K562 (cell line): ENCODE measurements around the gene IL27RA. TPM values are rescaled to one million over a fixed set of nuclear protein-coding genes. Genes with fewer than 3 reads are reported as not detected.

Source experiments
- ATAC-seq: fragments of 200-7000 bp; cut with Tn5 transposase; 3 replicates; pipeline ENCODE4 v1.9.1; 2020; ENCODE audit warnings: moderate library complexity
- BruUV-seq: library from RNA; stranded (reverse); fragments of 400-500 nt; replicated peaks from 2 replicates; lab custom pipeline; 2021; lab: Mats Ljungman, UMichigan
- CTCF ChIA-PET: fragments of 300-600 bp; formaldehyde crosslinking; extraction: SDS; loops from one replicate; lab custom pipeline; 2021; ENCODE audit warnings: low intra/inter-chr PET ratio; lab: Yijun Ruan, JAX
- POLR2A ChIA-PET: fragments of 300-600, 350-650 bp; sonication (Branson Sonifier 250); formaldehyde crosslinking; extraction: SDS; loops from one replicate; lab custom pipeline; 2021; ENCODE audit warnings: antibody characterized with exemption, inconsistent platforms; lab: Yijun Ruan, JAX
- DNase-seq, 4 experiments: peaks; one replicate each; pipeline versions ENCODE4 v3.0.0 to v3.0.0-alpha.2; 2011 to 2018; ENCODE audit warnings: low spot score in 3 of 4, mixed read lengths in 3 of 4; ENCODE audit errors: extremely low read depth in 1 of 4
- FAIRE-seq: peaks from 2 replicates; lab custom pipeline; 2011; peaks lifted over from hg19 to GRCh38; lab: Jason Lieb, UNC
- H2AFZ ChIP-seq: 2 replicates; pipeline ENCODE4 v1.6.0; 2011; ENCODE audit warnings: low read depth, low read length, control low read depth, inconsistent platforms
- H3K27ac ChIP-seq: fragments of 200-600 bp; 3 replicates; pipeline ENCODE4 v1.8.0; 2011; ENCODE audit warnings: low read depth, mild to moderate bottlenecking, control low read depth, inconsistent platforms, low read length, moderate library complexity, mixed read lengths; ENCODE audit errors: extremely low read depth
- H3K27me3 ChIP-seq, 2 experiments: fragments of 300-600 bp in 1 of 2; 2 replicates in 1 of 2; 3 replicates in 1 of 2; pipeline versions ENCODE4 v1.6.0 to v1.8.0; 2011; ENCODE audit warnings: inconsistent platforms in 2 of 2, low read length in 2 of 2, mild to moderate bottlenecking in 1 of 2, mixed read lengths in 1 of 2, moderate library complexity in 1 of 2; ENCODE audit not compliant: control insufficient read depth in 2 of 2, insufficient read depth in 2 of 2
- H3K36me3 ChIP-seq: fragments of 300-600 bp; 3 replicates; pipeline ENCODE4 v1.8.0; 2011; ENCODE audit warnings: mild to moderate bottlenecking, low read length, inconsistent platforms; ENCODE audit not compliant: control insufficient read depth, insufficient read depth
- H3K4me1 ChIP-seq, 2 experiments: fragments of 200-600 bp in 1 of 2; replicated peaks in 1 of 2; 2 replicates in 1 of 2; 3 replicates in 1 of 2; pipeline versions ENCODE4 v1.5.1 to v1.8.0; 2011; ENCODE audit warnings: inconsistent platforms in 2 of 2, low read length in 2 of 2, mild to moderate bottlenecking in 1 of 2, mixed read lengths in 1 of 2, moderate library complexity in 1 of 2; ENCODE audit not compliant: control insufficient read depth in 2 of 2, insufficient read depth in 2 of 2
- H3K4me2 ChIP-seq: 2 replicates; pipeline ENCODE4 v1.6.1; 2011; ENCODE audit warnings: low read length, control low read depth, inconsistent platforms, mixed read lengths; ENCODE audit not compliant: insufficient read depth
- H3K4me3 ChIP-seq: fragments of 200-600 bp; sonication (generic), shearing (Covaris generic); 2 replicates; pipeline ENCODE4 v1.5.1; 2016; ENCODE audit warnings: control low read depth, inconsistent platforms
- H3K79me2 ChIP-seq: fragments of 200-600 bp; 3 replicates; pipeline ENCODE4 v1.8.0; 2011; ENCODE audit warnings: low read length, inconsistent platforms; ENCODE audit not compliant: control insufficient read depth, insufficient read depth
- H3K9ac ChIP-seq, 2 experiments: 2 replicates each; pipeline versions ENCODE4 v1.6.0 to v1.6.1; 2011; ENCODE audit warnings: low read depth in 2 of 2, low read length in 2 of 2, control low read depth in 1 of 2, inconsistent platforms in 1 of 2, mild to moderate bottlenecking in 1 of 2, mixed read lengths in 1 of 2; ENCODE audit not compliant: insufficient read depth in 1 of 2
- H3K9me1 ChIP-seq: one replicate; pipeline ENCODE4 v1.6.0; 2011; ENCODE audit warnings: inconsistent platforms, mild to moderate bottlenecking, low read length, moderate library complexity; ENCODE audit not compliant: control insufficient read depth, insufficient read depth
- H3K9me3 ChIP-seq: replicated peaks from 2 replicates; pipeline ENCODE4 v1.5.1; 2011; ENCODE audit warnings: low read depth, low read length, inconsistent platforms; ENCODE audit not compliant: control insufficient read depth, insufficient read depth
- H4K20me1 ChIP-seq: replicated peaks from 2 replicates; pipeline ENCODE4 v1.6.1; 2011; ENCODE audit warnings: low read length, inconsistent platforms, mixed read lengths; ENCODE audit not compliant: control insufficient read depth, insufficient read depth
- ARID1B ChIP-seq: fragments of 450-650 bp; IDR thresholded peaks from 2 replicates; pipeline ENCODE4 v1.6.1; 2016; ENCODE audit warnings: antibody characterized with exemption, mild to moderate bottlenecking, inconsistent platforms
- BACH1 ChIP-seq: fragments of 200-800 bp; sonication (Bioruptor generic); IDR thresholded peaks from 2 replicates; pipeline ENCODE4 v1.6.1; 2016; ENCODE audit warnings: missing genetic modification characterization, missing compliant biosample characterization
- NELFE ChIP-seq: IDR thresholded peaks from 2 replicates; pipeline ENCODE4 v1.6.1; 2011; ENCODE audit warnings: mild to moderate bottlenecking; ENCODE audit not compliant: insufficient read depth, insufficient read length
- NRF1 ChIP-seq, 2 experiments: fragments of 450-650 bp; IDR thresholded peaks in 1 of 2; conservative IDR thresholded peaks in 1 of 2; 2 replicates each; pipeline ENCODE4 v1.6.1; 2014; ENCODE audit warnings: mild to moderate bottlenecking in 2 of 2
- SIX5 ChIP-seq, 2 experiments: IDR thresholded peaks; 2 replicates each; pipeline ENCODE4 v1.6.1; 2011; ENCODE audit warnings: low read length in 2 of 2, borderline replicate concordance in 1 of 2, low read depth in 1 of 2, mild to moderate bottlenecking in 1 of 2, moderate library complexity in 1 of 2; ENCODE audit not compliant: insufficient read depth in 1 of 2
- ZFX ChIP-seq: sonication (generic); formaldehyde crosslinking; IDR thresholded peaks from 2 replicates; pipeline ENCODE4 v1.8.0; 2022; ENCODE audit warnings: mild to moderate bottlenecking, missing genetic modification reagents, moderate library complexity
- WGBS: fragments of 100-300 bp; shearing (Covaris generic); methylation state at CpG from one replicate; pipeline ENCODE4 v1.1.6; 2016; ENCODE audit warnings: low coverage, mixed read lengths; ENCODE audit not compliant: insufficient coverage; ENCODE audit errors: missing lambda C conversion rate; 5-methylcytosine and 5-hydroxymethylcytosine counted together
- in situ Hi-C: fragments of 300-500 bp; cut with MboI; formaldehyde crosslinking; loops from 4 replicates; pipeline ENCODE4 v1.15.0; 2018; ENCODE audit warnings: inconsistent platforms, mixed read lengths
- intact Hi-C: fragments of 100-400 bp; cut with micrococcal nuclease; formaldehyde crosslinking; loops from 2 replicates; pipeline ENCODE4 v1.14.2; 2022
- polyA plus RNA-seq, 8 experiments: library from polyadenylated mRNA; depleted of rRNA in 4 of 8; stranded (reverse) in 5 of 8; unstranded in 3 of 8; fragments of >200 nt; fragmentation: Nextera tagmentation in 2 of 8; fragmentation: Illumina TruSeq in 1 of 8; extraction: Ambion mirVana in 2 of 8; extraction: Trizol in 1 of 8; gene quantifications; 2 replicates each; pipeline versions ENCODE4 v1.2.1 to v1.2.3, GENCODE V29; 2011 to 2014; ENCODE audit warnings: inconsistent platforms in 1 of 8, missing spikeins in 1 of 8
- total RNA-seq, 7 experiments: library from RNA; depleted of rRNA in 6 of 7; stranded (reverse); fragments of >200 nt in 6 of 7; fragmentation: Illumina TruSeq in 2 of 7; extraction: Trizol in 2 of 7; gene quantifications; 2 replicates each; pipeline versions ENCODE4 v1.2.1 to v1.2.3, GENCODE V29; 2011 to 2021; ENCODE audit warnings: low replicate concordance in 1 of 7
- TF ChIP-seq, protein P1 (sequence below): sonication (generic); formaldehyde crosslinking; IDR thresholded peaks from 2 replicates; pipeline ENCODE4 v1.8.1; 2022; ENCODE audit warnings: missing genetic modification reagents
- TF ChIP-seq, protein P2 (sequence below): sonication (generic); formaldehyde crosslinking; IDR thresholded peaks from 2 replicates; pipeline ENCODE4 v1.8.0; 2022; ENCODE audit warnings: mild to moderate bottlenecking, missing genetic modification reagents

Gene IL27RA
- total and polyA plus RNA-seq, 9 of the 15 experiments (the other 6 are each of a cell fraction or from before 2014, with no cell fraction given) = 1.9 to 15.9 (median 12.0) TPM

DNA sequence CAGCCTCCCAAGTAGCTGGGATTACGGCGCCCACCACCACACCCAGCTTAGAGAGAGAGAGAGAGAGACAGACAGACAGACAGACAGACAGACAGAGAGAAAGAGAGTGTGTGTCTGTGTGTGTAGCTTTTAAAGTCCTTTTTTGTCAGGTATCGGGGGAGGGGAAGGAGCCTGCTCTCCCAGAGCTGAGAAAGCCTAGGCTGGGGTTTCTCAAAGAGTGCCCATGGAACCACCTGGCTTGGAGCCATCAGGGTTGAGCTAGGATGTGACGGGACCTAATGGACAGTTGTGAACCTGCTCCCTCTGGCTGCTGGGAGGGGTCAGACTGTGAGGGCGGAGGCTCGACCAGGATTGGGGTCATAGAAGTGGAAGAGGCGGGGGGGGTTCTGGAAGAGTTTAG lies 42.1 kb upstream of the IL27RA start:
- BruUV-seq = no TSS peak
- no peak overlapping the region for H2AFZ ChIP-seq
- POLR2A ChIA-PET = interaction anchor here (1.1 to 1.5 kb wide), 2 partner anchors 11 to 17 kb away, joined by 3 to 7 read pairs; partner anchors contain the start of gene RFX1
- CTCF ChIA-PET = no interaction called here
- H3K27me3 ChIP-seq = no peaks in the 10 kb centered on the region
- peaks cover 0 to 27% of the 10 kb centered on the region in 2 experiments; a peak in 2 of 5 replicates for H3K4me1 ChIP-seq
- WGBS = 86% methylated on average over 7 of the region's 7 CpGs
- no peak for DNase-seq
- no peak overlapping the region for H3K4me3 ChIP-seq
- H3K9ac ChIP-seq = no peak overlapping the region
- no peak for ATAC-seq
- in situ Hi-C loops = no loop called here
- no peak for FAIRE-seq
- no peaks in the 10 kb centered on the region for H3K9me3 ChIP-seq
- H3K36me3 ChIP-seq = peaks cover 40% of the 10 kb centered on the region; the same call in 1 of the 3 replicates
- no peaks in the 10 kb centered on the region for H4K20me1 ChIP-seq
- H3K9me1 ChIP-seq = peaks cover 8% of the 10 kb centered on the region
- H3K27ac ChIP-seq = no peak overlapping the region
- intact Hi-C loops = no loop called here
- H3K79me2 ChIP-seq = no peaks in the 10 kb centered on the region; the same call in 2 of the 3 replicates
- H3K4me2 ChIP-seq = no peak overlapping the region
- TF ChIP-seq BACH1 (tag) = no peak
- TF ChIP-seq, protein P1, sequence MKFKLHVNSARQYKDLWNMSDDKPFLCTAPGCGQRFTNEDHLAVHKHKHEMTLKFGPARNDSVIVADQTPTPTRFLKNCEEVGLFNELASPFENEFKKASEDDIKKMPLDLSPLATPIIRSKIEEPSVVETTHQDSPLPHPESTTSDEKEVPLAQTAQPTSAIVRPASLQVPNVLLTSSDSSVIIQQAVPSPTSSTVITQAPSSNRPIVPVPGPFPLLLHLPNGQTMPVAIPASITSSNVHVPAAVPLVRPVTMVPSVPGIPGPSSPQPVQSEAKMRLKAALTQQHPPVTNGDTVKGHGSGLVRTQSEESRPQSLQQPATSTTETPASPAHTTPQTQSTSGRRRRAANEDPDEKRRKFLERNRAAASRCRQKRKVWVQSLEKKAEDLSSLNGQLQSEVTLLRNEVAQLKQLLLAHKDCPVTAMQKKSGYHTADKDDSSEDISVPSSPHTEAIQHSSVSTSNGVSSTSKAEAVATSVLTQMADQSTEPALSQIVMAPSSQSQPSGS = no peak
- TF ChIP-seq SIX5 (IDR thresholded peaks at IDR 0.05; ENCODE audit: borderline replicate concordance in 1 of 2, insufficient read depth in 1 of 2, low read depth in 1 of 2, low read length in 2 of 2) = no peak
- no peak for TF ChIP-seq ARID1B
- TF ChIP-seq, protein P2, sequence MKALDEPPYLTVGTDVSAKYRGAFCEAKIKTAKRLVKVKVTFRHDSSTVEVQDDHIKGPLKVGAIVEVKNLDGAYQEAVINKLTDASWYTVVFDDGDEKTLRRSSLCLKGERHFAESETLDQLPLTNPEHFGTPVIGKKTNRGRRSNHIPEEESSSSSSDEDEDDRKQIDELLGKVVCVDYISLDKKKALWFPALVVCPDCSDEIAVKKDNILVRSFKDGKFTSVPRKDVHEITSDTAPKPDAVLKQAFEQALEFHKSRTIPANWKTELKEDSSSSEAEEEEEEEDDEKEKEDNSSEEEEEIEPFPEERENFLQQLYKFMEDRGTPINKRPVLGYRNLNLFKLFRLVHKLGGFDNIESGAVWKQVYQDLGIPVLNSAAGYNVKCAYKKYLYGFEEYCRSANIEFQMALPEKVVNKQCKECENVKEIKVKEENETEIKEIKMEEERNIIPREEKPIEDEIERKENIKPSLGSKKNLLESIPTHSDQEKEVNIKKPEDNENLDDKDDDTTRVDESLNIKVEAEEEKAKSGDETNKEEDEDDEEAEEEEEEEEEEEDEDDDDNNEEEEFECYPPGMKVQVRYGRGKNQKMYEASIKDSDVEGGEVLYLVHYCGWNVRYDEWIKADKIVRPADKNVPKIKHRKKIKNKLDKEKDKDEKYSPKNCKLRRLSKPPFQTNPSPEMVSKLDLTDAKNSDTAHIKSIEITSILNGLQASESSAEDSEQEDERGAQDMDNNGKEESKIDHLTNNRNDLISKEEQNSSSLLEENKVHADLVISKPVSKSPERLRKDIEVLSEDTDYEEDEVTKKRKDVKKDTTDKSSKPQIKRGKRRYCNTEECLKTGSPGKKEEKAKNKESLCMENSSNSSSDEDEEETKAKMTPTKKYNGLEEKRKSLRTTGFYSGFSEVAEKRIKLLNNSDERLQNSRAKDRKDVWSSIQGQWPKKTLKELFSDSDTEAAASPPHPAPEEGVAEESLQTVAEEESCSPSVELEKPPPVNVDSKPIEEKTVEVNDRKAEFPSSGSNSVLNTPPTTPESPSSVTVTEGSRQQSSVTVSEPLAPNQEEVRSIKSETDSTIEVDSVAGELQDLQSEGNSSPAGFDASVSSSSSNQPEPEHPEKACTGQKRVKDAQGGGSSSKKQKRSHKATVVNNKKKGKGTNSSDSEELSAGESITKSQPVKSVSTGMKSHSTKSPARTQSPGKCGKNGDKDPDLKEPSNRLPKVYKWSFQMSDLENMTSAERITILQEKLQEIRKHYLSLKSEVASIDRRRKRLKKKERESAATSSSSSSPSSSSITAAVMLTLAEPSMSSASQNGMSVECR (CRISPR knock-in tag) = no peak
- no peak for TF ChIP-seq ZFX (CRISPR knock-in tag)
- TF ChIP-seq NRF1 (conservative IDR thresholded peaks at IDR 0.05 in 1 of 2, IDR thresholded peaks at IDR 0.05 in 1 of 2) = no peak
- TF ChIP-seq NELFE = no peak
